ENCODE measurements around the gene UBA3.
A peak's percentile ranks its signal among the peaks of the same experiment; 100 is the strongest.

Gene UBA3

GRCh38 chr3:69066121-69066520, 14.0 kb downstream of the UBA3 start:
- Mint-ChIP-seq H3K36me3 (ENCODE audit: low read depth) (peaks cover 35% of the 10 kb centered on the region), H3K4me1 (ENCODE audit: low read depth) (peaks cover 37% of the 10 kb centered on the region), H3K27me3 (ENCODE audit: low read depth) (no peaks in the 10 kb centered on the region), H3K4me3 (no peak overlapping the region), H3K9me3 (no peaks in the 10 kb centered on the region), H3K27ac (peak overlapping the region; percentile 58)

- Mint-ChIP-seq H3K4me1 (ENCODE audit: low read depth) (peaks cover 39% of the 10 kb centered on the region), H3K27ac (peak overlapping the region; percentile 76), H3K9me3 (no peaks in the 10 kb centered on the region), H3K27me3 (ENCODE audit: low read depth) (no peaks in the 10 kb centered on the region), H3K36me3 (ENCODE audit: low read depth) (peaks cover 35% of the 10 kb centered on the region), H3K4me3 (peak overlapping the region; percentile 66)
Observed at GRCh38 chr3:69065318-69065964, 14.7 kb downstream of the UBA3 start.

GRCh38 chr3:69063636-69064035, 16.5 kb downstream of the UBA3 start:
- Mint-ChIP-seq H3K36me3 (ENCODE audit: low read depth) (peaks cover 46% of the 10 kb centered on the region), H3K4me3 (peak overlapping the region; percentile 73), H3K27me3 (ENCODE audit: low read depth) (no peaks in the 10 kb centered on the region), H3K4me1 (ENCODE audit: low read depth) (peaks cover 55% of the 10 kb centered on the region), H3K27ac (peak overlapping the region; percentile 88), H3K9me3 (no peaks in the 10 kb centered on the region)

- Mint-ChIP-seq H3K27me3 (ENCODE audit: low read depth) (no peaks in the 10 kb centered on the region), H3K4me3 (no peak overlapping the region), H3K27ac (peak overlapping the region; percentile 93), H3K9me3 (no peaks in the 10 kb centered on the region), H3K4me1 (ENCODE audit: low read depth) (peaks cover 52% of the 10 kb centered on the region), H3K36me3 (ENCODE audit: low read depth) (peaks cover 62% of the 10 kb centered on the region)
Observed at GRCh38 chr3:69059688-69060087, 20.5 kb downstream of the UBA3 start.

- Mint-ChIP-seq H3K27ac (peak overlapping the region; percentile 93), H3K27me3 (ENCODE audit: low read depth) (no peaks in the 10 kb centered on the region), H3K36me3 (ENCODE audit: low read depth) (peaks cover 57% of the 10 kb centered on the region), H3K4me1 (ENCODE audit: low read depth) (peaks cover 44% of the 10 kb centered on the region), H3K9me3 (no peaks in the 10 kb centered on the region), H3K4me3 (peak overlapping the region; percentile 35)
Observed at GRCh38 chr3:69058947-69059224, 21.3 kb downstream of the UBA3 start.

- Mint-ChIP-seq H3K27ac (peak overlapping the region; percentile 93), H3K4me1 (ENCODE audit: low read depth) (peaks cover 38% of the 10 kb centered on the region), H3K9me3 (no peaks in the 10 kb centered on the region), H3K27me3 (ENCODE audit: low read depth) (no peaks in the 10 kb centered on the region), H3K4me3 (peak overlapping the region; percentile 35), H3K36me3 (ENCODE audit: low read depth) (peaks cover 57% of the 10 kb centered on the region)
Observed at GRCh38 chr3:69058180-69058946, 21.8 kb downstream of the UBA3 start.

- H3K4me3 Mint-ChIP-seq = peak overlapping the region; percentile 95
- H3K27ac Mint-ChIP-seq = peak overlapping the region; percentile 95
- H3K4me1 Mint-ChIP-seq (ENCODE audit: low read depth) = peaks cover 37% of the 10 kb centered on the region
- peaks cover 36% of the 10 kb centered on the region for H3K36me3 Mint-ChIP-seq (ENCODE audit: low read depth)
- no peaks in the 10 kb centered on the region for H3K9me3 Mint-ChIP-seq
- H3K27me3 Mint-ChIP-seq (ENCODE audit: low read depth) = no peaks in the 10 kb centered on the region
Observed at GRCh38 chr3:69052472-69052898, 27.7 kb downstream of the UBA3 start.

GRCh38 chr3:69051756-69052471, 28.3 kb downstream of the UBA3 start, which contains the start of gene TMF1:
Gene TMF1 (minus strand): TSS chr3:69052333. CDS start chr3:69052086, 247 bp downstream.
- Mint-ChIP-seq H3K27ac (peak within 1 kb of the TSS; percentile 95), H3K36me3 (ENCODE audit: low read depth) (peaks cover 34% of the 10 kb centered on the region), H3K27me3 (ENCODE audit: low read depth) (no peaks in the 10 kb centered on the region), H3K9me3 (no peaks in the 10 kb centered on the region), H3K4me3 (peak within 1 kb of the TSS; percentile 95), H3K4me1 (ENCODE audit: low read depth) (peaks cover 38% of the 10 kb centered on the region)

- Mint-ChIP-seq H3K36me3 (ENCODE audit: low read depth) (peaks cover 35% of the 10 kb centered on the region), H3K27me3 (ENCODE audit: low read depth) (no peaks in the 10 kb centered on the region), H3K4me1 (ENCODE audit: low read depth) (peaks cover 47% of the 10 kb centered on the region), H3K9me3 (no peaks in the 10 kb centered on the region), H3K27ac (no peak overlapping the region), H3K4me3 (peak overlapping the region; percentile 48)
Observed at GRCh38 chr3:69048990-69049389, 31.2 kb downstream of the UBA3 start.

GRCh38 chr3:69044608-69045007, 35.6 kb downstream of the UBA3 start:
- Mint-ChIP-seq H3K4me3 (no peak overlapping the region), H3K4me1 (ENCODE audit: low read depth) (peaks cover 27% of the 10 kb centered on the region), H3K36me3 (ENCODE audit: low read depth) (peaks cover 37% of the 10 kb centered on the region), H3K27ac (no peak overlapping the region), H3K9me3 (no peaks in the 10 kb centered on the region), H3K27me3 (ENCODE audit: low read depth) (no peaks in the 10 kb centered on the region)

- Mint-ChIP-seq H3K36me3 (ENCODE audit: low read depth) (peaks cover 47% of the 10 kb centered on the region), H3K9me3 (no peaks in the 10 kb centered on the region), H3K27ac (peak overlapping the region; percentile 45), H3K4me3 (no peak overlapping the region), H3K4me1 (ENCODE audit: low read depth) (peaks cover 13% of the 10 kb centered on the region), H3K27me3 (ENCODE audit: low read depth) (no peaks in the 10 kb centered on the region)
Observed at GRCh38 chr3:69033470-69033869, 46.7 kb downstream of the UBA3 start.

- H3K27me3 Mint-ChIP-seq (ENCODE audit: low read depth) = no peaks in the 10 kb centered on the region
- peaks cover 51% of the 10 kb centered on the region for H3K36me3 Mint-ChIP-seq (ENCODE audit: low read depth)
- no peaks in the 10 kb centered on the region for H3K9me3 Mint-ChIP-seq
- no peak overlapping the region for H3K4me3 Mint-ChIP-seq
- H3K27ac Mint-ChIP-seq = peak overlapping the region; percentile 73
- H3K4me1 Mint-ChIP-seq (ENCODE audit: low read depth) = peaks cover 13% of the 10 kb centered on the region
Observed at GRCh38 chr3:69032737-69033136, 47.4 kb downstream of the UBA3 start.

GRCh38 chr3:69032142-69032541, 48.0 kb downstream of the UBA3 start:
- H3K36me3 Mint-ChIP-seq (ENCODE audit: low read depth) = peaks cover 56% of the 10 kb centered on the region
- no peak overlapping the region for H3K27ac Mint-ChIP-seq
- H3K4me1 Mint-ChIP-seq (ENCODE audit: low read depth) = peaks cover 13% of the 10 kb centered on the region
- H3K4me3 Mint-ChIP-seq = no peak overlapping the region
- no peaks in the 10 kb centered on the region for H3K27me3 Mint-ChIP-seq (ENCODE audit: low read depth)
- no peaks in the 10 kb centered on the region for H3K9me3 Mint-ChIP-seq

GRCh38 chr3:69031635-69032034, 48.5 kb downstream of the UBA3 start:
- no peaks in the 10 kb centered on the region for H3K9me3 Mint-ChIP-seq
- H3K36me3 Mint-ChIP-seq (ENCODE audit: low read depth) = peaks cover 55% of the 10 kb centered on the region
- no peak overlapping the region for H3K27ac Mint-ChIP-seq
- H3K4me3 Mint-ChIP-seq = no peak overlapping the region
- H3K27me3 Mint-ChIP-seq (ENCODE audit: low read depth) = no peaks in the 10 kb centered on the region
- peaks cover 13% of the 10 kb centered on the region for H3K4me1 Mint-ChIP-seq (ENCODE audit: low read depth)

- H3K9me3 Mint-ChIP-seq = no peaks in the 10 kb centered on the region
- peaks cover 12% of the 10 kb centered on the region for H3K4me1 Mint-ChIP-seq (ENCODE audit: low read depth)
- no peaks in the 10 kb centered on the region for H3K27me3 Mint-ChIP-seq (ENCODE audit: low read depth)
- peaks cover 18% of the 10 kb centered on the region for H3K36me3 Mint-ChIP-seq (ENCODE audit: low read depth)
- no peak overlapping the region for H3K27ac Mint-ChIP-seq
- no peak overlapping the region for H3K4me3 Mint-ChIP-seq
Observed at GRCh38 chr3:69020857-69021256, 59.3 kb downstream of the UBA3 start.

Measured in T-helper 1 cell treated with Interleukin-12 subunit alpha and Interleukin-12 subunit beta and Interleukin-4 antibody, amounts not matched to agents 30 μg/mL and 1 μg/mL, for 36 hours (primary cell).